Adrenal gland (tissue), 5 donors: ENCODE measurements around the gene MCTP2.

Experiments used
- CTCF ChIP-seq, 6 experiments: fragments of 450-650 bp in 4 of 6; fragments of 200-600 bp in 2 of 6; sonication (generic) in 1 of 6; IDR thresholded peaks; 1 replicate in 5 of 6; 2 replicates in 1 of 6; pipeline versions ENCODE4 v1.5.1 to v1.8.0; 2016 to 2021; ENCODE audit warnings: antibody characterized with exemption in 6 of 6, mild to moderate bottlenecking in 2 of 6, moderate library complexity in 1 of 6
- POLR2A ChIP-seq, 2 donors: fragments of 450-650 bp; IDR thresholded peaks; one replicate each; pipeline ENCODE4 v1.6.1; 2017; ENCODE audit warnings: antibody characterized with exemption in 2 of 2, mild to moderate bottlenecking in 2 of 2, moderate library complexity in 1 of 2
- donor health status: DM: no; HTN: no; CAD: no.

DNA sequence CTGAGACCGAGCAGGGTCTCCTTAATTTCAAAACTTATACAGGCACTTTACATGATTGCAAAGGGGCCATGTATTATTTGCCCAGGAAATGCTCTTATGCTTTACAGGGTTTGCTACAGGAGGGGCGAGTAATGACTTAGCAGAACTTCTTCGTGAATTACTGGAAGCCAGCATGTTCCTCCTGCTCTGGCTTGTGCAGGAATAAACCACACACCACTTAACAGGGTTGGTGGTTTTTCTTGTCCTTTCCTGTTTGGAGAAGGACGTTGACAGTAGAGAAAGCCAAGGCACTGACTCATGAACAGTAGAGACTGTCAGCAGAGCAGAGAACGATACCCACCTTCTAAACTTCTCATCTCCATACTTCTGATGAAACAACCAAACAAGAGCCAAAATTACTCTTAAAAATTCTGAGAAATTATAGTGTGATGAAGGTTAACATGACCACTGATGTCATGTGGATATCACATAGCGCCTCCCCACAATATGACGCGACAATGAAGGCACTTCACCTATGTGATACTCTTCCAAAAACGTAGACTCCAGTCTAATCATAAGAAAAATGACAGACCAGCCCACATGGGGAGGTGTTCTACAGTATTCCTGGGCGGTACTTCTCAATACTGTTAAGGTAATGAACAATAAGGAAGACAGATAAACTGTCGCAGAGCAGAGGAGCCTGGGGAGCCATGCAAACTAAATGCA, 24.7 kb upstream of the MCTP2 start:
- TF ChIP-seq CTCF (IDR thresholded peaks at IDR 0.05) (no peak), POLR2A (IDR thresholded peaks at IDR 0.05) (no peak)
